GM06990 (cell line): ENCODE measurements around the gene TMEM217.

Source experiments
- DNase-seq: peaks from one replicate; pipeline ENCODE4 v3.0.0-alpha.2; 2011; ENCODE audit not compliant: insufficient read length; ENCODE audit errors: extremely low read depth
- H3K27me3 ChIP-seq: replicated peaks from 2 replicates; pipeline ENCODE4 v1.6.0; 2011; ENCODE audit warnings: low read length; ENCODE audit not compliant: control insufficient read depth, insufficient read depth
- H3K36me3 ChIP-seq: 2 replicates; pipeline ENCODE4 v1.5.1; 2011; ENCODE audit warnings: low read length; ENCODE audit not compliant: control insufficient read depth, insufficient read depth
- H3K4me3 ChIP-seq: replicated peaks from 2 replicates; pipeline ENCODE4 v1.5.1; 2011; ENCODE audit warnings: low read depth, mild to moderate bottlenecking, control low read depth, low read length
- CTCF ChIP-seq: IDR thresholded peaks from 2 replicates; pipeline ENCODE4 v1.5.1; 2011; ENCODE audit warnings: low read length, control low read depth, mild to moderate bottlenecking, inconsistent platforms; ENCODE audit not compliant: insufficient read depth, poor library complexity, severe bottlenecking

Gene TMEM217

GRCh38 chr6:37171201-37171969 lies 86.6 kb downstream of the TMEM217 start:
- DNase-seq: peak; percentile 61
- TF ChIP-seq CTCF: no peak
- peak overlapping the region; percentile 87 for H3K4me3 ChIP-seq
- H3K36me3 ChIP-seq: peaks cover 9% of the 10 kb centered on the region
- no peaks in the 10 kb centered on the region for H3K27me3 ChIP-seq

- peaks cover 9% of the 10 kb centered on the region for H3K36me3 ChIP-seq
- H3K4me3 ChIP-seq: peak overlapping the region; percentile 87
- TF ChIP-seq CTCF: peak; percentile 3
- no peak for DNase-seq
- H3K27me3 ChIP-seq: no peaks in the 10 kb centered on the region
Measured at GRCh38 chr6:37170273-37171200, 87.4 kb downstream of the TMEM217 start.

GRCh38 chr6:37169496-37170272 lies 88.3 kb downstream of the TMEM217 start, which contains the start of gene PIM1:
Gene PIM1 (plus strand): TSS chr6:37170152. CDS start chr6:37170576, 424 bp downstream.
- H3K36me3 ChIP-seq: peaks cover 9% of the 10 kb centered on the region

GRCh38 chr6:37168811-37169495 lies 89.0 kb downstream of the TMEM217 start:
- TF ChIP-seq CTCF: no peak
- DNase-seq: no peak
- Histone ChIP-seq H3K36me3 (peaks cover 5% of the 10 kb centered on the region), H3K27me3 (no peaks in the 10 kb centered on the region), H3K4me3 (peak overlapping the region; percentile 67)

More at GRCh38 chr6:37169496-37170272, 88.3 kb downstream of the TMEM217 start, which contains the start of gene PIM1:
- Histone ChIP-seq H3K4me3 (peak within 1 kb of the TSS; percentile 87), H3K27me3 (no peaks in the 10 kb centered on the region)
- TF ChIP-seq CTCF: no peak
- DNase-seq: peak; percentile 98
